DOHH2 (cell line): ENCODE measurements around the gene GPAM.

ENCODE experiments used
- H3F3A ChIP-seq: fragments of 200-600 bp; sonication (generic), shearing (Covaris generic); 2 replicates; pipeline ENCODE4 v1.6.0; 2016; ENCODE audit warnings: antibody characterized with exemption, mild to moderate bottlenecking; ENCODE audit not compliant: control insufficient read depth, insufficient read depth
- H3K27ac ChIP-seq: fragments of 200-600 bp; sonication (generic); 2 replicates; pipeline ENCODE4 v1.5.1; 2014; ENCODE audit warnings: low read depth, mild to moderate bottlenecking, low read length, moderate library complexity
- H3K27me3 ChIP-seq: fragments of 200-600 bp; sonication (generic); 2 replicates; pipeline ENCODE4 v1.6.1; 2014; ENCODE audit warnings: mild to moderate bottlenecking, low read length, mixed read lengths; ENCODE audit not compliant: control insufficient read depth
- H3K36me3 ChIP-seq: fragments of 200-600 bp; sonication (generic); 2 replicates; pipeline ENCODE4 v1.6.1; 2014; ENCODE audit warnings: mild to moderate bottlenecking, low read length, moderate library complexity, mixed read lengths; ENCODE audit not compliant: control insufficient read depth
- H3K4me1 ChIP-seq: fragments of 200-600 bp; sonication (generic); 2 replicates; pipeline ENCODE4 v1.6.1; 2014; ENCODE audit warnings: mild to moderate bottlenecking, low read length, mixed read lengths; ENCODE audit not compliant: control insufficient read depth
- H3K4me2 ChIP-seq: fragments of 200-600 bp; sonication (generic); 2 replicates; pipeline ENCODE4 v1.6.0; 2014; ENCODE audit warnings: mild to moderate bottlenecking, low read length, moderate library complexity
- H3K4me3 ChIP-seq: fragments of 200-600 bp; sonication (generic); 2 replicates; pipeline ENCODE4 v1.5.1; 2014; ENCODE audit warnings: mild to moderate bottlenecking, low read length, mixed read lengths
- H3K79me2 ChIP-seq: fragments of 200-600 bp; sonication (generic); 2 replicates; pipeline ENCODE4 v1.6.1; 2014; ENCODE audit warnings: mild to moderate bottlenecking, low read length, mixed read lengths; ENCODE audit not compliant: control insufficient read depth
- H3K9me2 ChIP-seq: fragments of 200-600 bp; sonication (generic); replicated peaks from 2 replicates; pipeline ENCODE4 v1.6.1; 2014; ENCODE audit warnings: mild to moderate bottlenecking, low read length, mixed read lengths; ENCODE audit not compliant: control insufficient read depth
- H3K9me3 ChIP-seq: fragments of 200-600 bp; sonication (generic); 2 replicates; pipeline ENCODE4 v1.6.1; 2014; ENCODE audit warnings: antibody characterized with exemption, low read length, mixed read lengths; ENCODE audit not compliant: control insufficient read depth, insufficient read depth
- H4K20me1 ChIP-seq: fragments of 200-600 bp; sonication (generic); 2 replicates; pipeline ENCODE4 v1.6.0; 2014; ENCODE audit warnings: low read depth, mild to moderate bottlenecking, antibody characterized with exemption, low read length, moderate library complexity; ENCODE audit not compliant: control insufficient read depth, insufficient read depth
- EZH2phosphoT487 ChIP-seq: fragments of 200-600 bp; sonication (generic); IDR thresholded peaks from 2 replicates; pipeline ENCODE4 v1.6.1; 2017; ENCODE audit warnings: borderline replicate concordance, mild to moderate bottlenecking, antibody characterized with exemption, low read length, moderate library complexity, mixed read lengths
- TF ChIP-seq, protein P1 (sequence below): fragments of 200-600 bp; sonication (generic); IDR thresholded peaks from one replicate; pipeline ENCODE4 v1.5.1; 2014; ENCODE audit warnings: antibody characterized with exemption, mild to moderate bottlenecking, low read depth, low read length; ENCODE audit not compliant: poor library complexity, severe bottlenecking

Gene GPAM

DNA sequence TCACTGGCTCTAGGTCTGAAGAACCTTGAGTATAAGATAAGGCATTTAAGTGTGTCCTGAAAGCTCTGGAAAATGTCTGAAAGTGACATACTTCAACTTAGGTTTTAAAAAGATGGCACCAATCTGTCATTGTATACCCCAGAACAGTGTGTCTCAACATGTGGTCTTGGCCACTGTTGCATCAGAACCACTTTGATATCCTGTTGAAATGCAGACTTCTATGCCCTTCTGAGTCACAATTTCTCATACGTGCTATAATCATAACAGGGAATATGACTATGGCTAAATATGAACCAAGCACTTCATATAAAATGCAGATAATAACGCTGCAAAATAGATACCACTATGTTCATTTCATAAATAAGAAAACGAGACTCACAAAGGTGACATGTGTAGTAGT, 38.0 kb upstream of the GPAM start:
- no peaks in the 10 kb centered on the region for H4K20me1 ChIP-seq
- no peak overlapping the region for H3K4me2 ChIP-seq
- no peak overlapping the region for H3K27ac ChIP-seq
- no peaks in the 10 kb centered on the region for H3K9me2 ChIP-seq
- H3K27me3 ChIP-seq = no peaks in the 10 kb centered on the region
- H3K4me3 ChIP-seq = no peak overlapping the region
- H3K4me1 ChIP-seq = no peaks in the 10 kb centered on the region
- no peaks in the 10 kb centered on the region for H3K36me3 ChIP-seq
- H3K79me2 ChIP-seq = no peaks in the 10 kb centered on the region
- no peaks in the 10 kb centered on the region for H3F3A ChIP-seq
- no peaks in the 10 kb centered on the region for H3K9me3 ChIP-seq
- TF ChIP-seq, protein P1, sequence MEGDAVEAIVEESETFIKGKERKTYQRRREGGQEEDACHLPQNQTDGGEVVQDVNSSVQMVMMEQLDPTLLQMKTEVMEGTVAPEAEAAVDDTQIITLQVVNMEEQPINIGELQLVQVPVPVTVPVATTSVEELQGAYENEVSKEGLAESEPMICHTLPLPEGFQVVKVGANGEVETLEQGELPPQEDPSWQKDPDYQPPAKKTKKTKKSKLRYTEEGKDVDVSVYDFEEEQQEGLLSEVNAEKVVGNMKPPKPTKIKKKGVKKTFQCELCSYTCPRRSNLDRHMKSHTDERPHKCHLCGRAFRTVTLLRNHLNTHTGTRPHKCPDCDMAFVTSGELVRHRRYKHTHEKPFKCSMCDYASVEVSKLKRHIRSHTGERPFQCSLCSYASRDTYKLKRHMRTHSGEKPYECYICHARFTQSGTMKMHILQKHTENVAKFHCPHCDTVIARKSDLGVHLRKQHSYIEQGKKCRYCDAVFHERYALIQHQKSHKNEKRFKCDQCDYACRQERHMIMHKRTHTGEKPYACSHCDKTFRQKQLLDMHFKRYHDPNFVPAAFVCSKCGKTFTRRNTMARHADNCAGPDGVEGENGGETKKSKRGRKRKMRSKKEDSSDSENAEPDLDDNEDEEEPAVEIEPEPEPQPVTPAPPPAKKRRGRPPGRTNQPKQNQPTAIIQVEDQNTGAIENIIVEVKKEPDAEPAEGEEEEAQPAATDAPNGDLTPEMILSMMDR = no peak
- no peak for TF ChIP-seq EZH2phosphoT487

DNA sequence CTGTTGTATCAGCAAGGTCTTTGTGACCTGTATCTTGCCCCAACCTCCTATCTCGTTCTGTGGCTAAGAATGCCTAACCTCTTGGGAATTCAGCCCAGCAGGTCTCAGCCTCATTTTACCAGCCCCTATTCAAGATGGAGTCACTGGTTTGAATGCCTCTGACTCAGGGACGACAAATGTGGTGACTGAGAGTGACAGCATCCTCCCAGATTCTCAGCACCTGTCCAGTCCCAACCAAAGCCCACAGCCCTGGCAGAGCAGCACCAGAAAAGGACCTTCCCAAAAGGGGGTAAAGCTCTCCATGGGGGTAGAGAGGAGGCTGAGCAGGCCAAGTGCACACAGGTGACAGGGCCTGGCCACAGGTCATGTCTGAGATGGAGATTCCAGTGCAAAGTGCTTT, 35.4 kb upstream of the GPAM start:
- H3K9me3 ChIP-seq = no peaks in the 10 kb centered on the region
- no peaks in the 10 kb centered on the region for H3K36me3 ChIP-seq

DNA sequence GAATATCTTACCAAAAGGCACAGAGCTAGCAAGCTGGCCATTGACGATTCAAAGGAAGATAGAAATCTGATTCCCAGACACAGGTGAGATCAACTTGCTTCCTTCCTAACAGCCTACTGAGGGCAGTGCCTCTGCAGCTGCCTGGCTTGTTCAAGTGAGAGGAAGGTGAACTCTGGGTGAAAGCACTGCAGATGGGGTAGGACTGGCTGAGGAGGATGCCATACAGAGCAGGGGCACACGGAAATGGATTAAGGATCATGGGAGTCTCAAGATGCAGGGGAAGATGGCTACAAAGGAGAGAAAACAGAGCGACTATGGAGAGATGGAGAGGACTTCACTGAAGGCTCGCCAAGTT, 34.4 kb upstream of the GPAM start:
- Histone ChIP-seq H3K4me2 (no peak overlapping the region), H3K4me1 (no peaks in the 10 kb centered on the region), H3K27me3 (0 out of 2 replicates have a peak, but pooled peaks cover 4% of the 10 kb centered on the region), H3K4me3 (no peak overlapping the region), H3K27ac (no peak overlapping the region), H4K20me1 (no peaks in the 10 kb centered on the region), H3K36me3 (no peaks in the 10 kb centered on the region), H3K9me2 (no peaks in the 10 kb centered on the region), H3K9me3 (no peaks in the 10 kb centered on the region), H3K79me2 (no peaks in the 10 kb centered on the region), H3F3A (no peaks in the 10 kb centered on the region)
- TF ChIP-seq, protein P1 = no peak
- TF ChIP-seq EZH2phosphoT487 = no peak

More for the DNA sequence above, 35.4 kb upstream of the GPAM start:
- no peaks in the 10 kb centered on the region for H3K4me1 ChIP-seq
- TF ChIP-seq, protein P1 = no peak
- TF ChIP-seq EZH2phosphoT487 = no peak
- H3K4me2 ChIP-seq = no peak overlapping the region
- no peaks in the 10 kb centered on the region for H4K20me1 ChIP-seq
- no peaks in the 10 kb centered on the region for H3K79me2 ChIP-seq
- H3K27me3 ChIP-seq = no peaks in the 10 kb centered on the region
- no peak overlapping the region for H3K27ac ChIP-seq
- no peak overlapping the region for H3K4me3 ChIP-seq
- H3F3A ChIP-seq = no peaks in the 10 kb centered on the region
- no peaks in the 10 kb centered on the region for H3K9me2 ChIP-seq
